H1 (cell line): Measurements from ENCODE around the gene LPP. TPM values are rescaled to one million over a fixed set of nuclear protein-coding genes. Genes with fewer than 3 reads are reported as not detected.
A peak's percentile ranks its signal among the peaks of the same experiment; 100 is the strongest.

Source experiments
- BACH1 ChIP-seq: IDR thresholded peaks from 2 replicates; pipeline ENCODE4 v1.6.1; 2012; ENCODE audit warnings: low read length, improper control_type of control experiment
- BRCA1 ChIP-seq: IDR thresholded peaks from 2 replicates; pipeline ENCODE4 v1.6.1; 2012; ENCODE audit warnings: low read depth, low read length, improper control_type of control experiment
- CBX8 ChIP-seq: fragments of 300-800, 300-1000 bp; sonication (generic); IDR thresholded peaks from 2 replicates; pipeline ENCODE4 v1.7.1; 2016; ENCODE audit warnings: low read depth, low read length, borderline replicate concordance
- CEBPB ChIP-seq: IDR thresholded peaks from 2 replicates; pipeline ENCODE4 v1.6.1; 2012; ENCODE audit warnings: low read depth, low read length
- CHD7 ChIP-seq: fragments of 300-600 bp; sonication (generic); IDR thresholded peaks from 2 replicates; pipeline ENCODE4 v1.7.1; 2012; ENCODE audit warnings: low read length, moderate library complexity, mild to moderate bottlenecking, inconsistent platforms; ENCODE audit not compliant: insufficient replicate concordance
- EGR1 ChIP-seq: IDR thresholded peaks from 2 replicates; pipeline ENCODE4 v1.6.1; 2011; ENCODE audit warnings: low read depth, low read length, borderline replicate concordance
- KDM4A ChIP-seq: IDR thresholded peaks from one replicate; pipeline ENCODE4 v1.7.1; 2012; ENCODE audit warnings: low read depth, mild to moderate bottlenecking, moderate library complexity, low read length, inconsistent platforms; ENCODE audit not compliant: severe bottlenecking
- MAFK ChIP-seq: IDR thresholded peaks from 2 replicates; pipeline ENCODE4 v1.6.1; 2012; ENCODE audit warnings: low read depth, mild to moderate bottlenecking, improper control_type of control experiment, low read length
- NRF1 ChIP-seq: IDR thresholded peaks from 2 replicates; pipeline ENCODE4 v1.6.1; 2011; ENCODE audit warnings: mild to moderate bottlenecking, low read depth, low read length, improper control_type of control experiment
- SP2 ChIP-seq: IDR thresholded peaks from 2 replicates; pipeline ENCODE4 v1.6.1; 2012; ENCODE audit warnings: mild to moderate bottlenecking, low read length, inconsistent platforms
- SP4 ChIP-seq: IDR thresholded peaks from 2 replicates; pipeline ENCODE4 v1.6.1; 2012; ENCODE audit warnings: low read length, inconsistent platforms
- TEAD4 ChIP-seq: IDR thresholded peaks from 2 replicates; pipeline ENCODE4 v1.6.1; 2012; ENCODE audit warnings: low read depth, low read length, inconsistent platforms, mixed read lengths
- ZNF274 ChIP-seq: IDR thresholded peaks from 2 replicates; pipeline ENCODE4 v1.7.0; 2012; ENCODE audit warnings: low read length, borderline replicate concordance; ENCODE audit errors: extremely low read depth
- polyA plus RNA-seq, 7 experiments: library from polyadenylated mRNA; depleted of rRNA in 3 of 7; stranded (reverse) in 5 of 7; unstranded in 2 of 7; fragments of >200 nt in 5 of 7; fragments of 200-250 nt in 2 of 7; gene quantifications; 1 replicate in 5 of 7; 2 replicates in 1 of 7; 4 replicates in 1 of 7; pipeline versions ENCODE4 v1.2.1 to v1.2.3, GENCODE V29; 2011 to 2013; ENCODE audit warnings: missing spikeins in 2 of 7, mixed read lengths in 2 of 7
- total RNA-seq: library from RNA; stranded (reverse); fragmentation: NEBNext Ultra II Directional; extraction: Animal tissue kit (Norgen Biotek cat#: 25700); gene quantifications from 2 replicates; pipeline ENCODE4 v1.2.1, GENCODE V29; 2021

Gene LPP
- total and polyA plus RNA-seq, 2 of the 8 experiments (the other 6 are each of a cell fraction or from before 2014, with no cell fraction given): 10.0 to 53.3 TPM

DNA sequence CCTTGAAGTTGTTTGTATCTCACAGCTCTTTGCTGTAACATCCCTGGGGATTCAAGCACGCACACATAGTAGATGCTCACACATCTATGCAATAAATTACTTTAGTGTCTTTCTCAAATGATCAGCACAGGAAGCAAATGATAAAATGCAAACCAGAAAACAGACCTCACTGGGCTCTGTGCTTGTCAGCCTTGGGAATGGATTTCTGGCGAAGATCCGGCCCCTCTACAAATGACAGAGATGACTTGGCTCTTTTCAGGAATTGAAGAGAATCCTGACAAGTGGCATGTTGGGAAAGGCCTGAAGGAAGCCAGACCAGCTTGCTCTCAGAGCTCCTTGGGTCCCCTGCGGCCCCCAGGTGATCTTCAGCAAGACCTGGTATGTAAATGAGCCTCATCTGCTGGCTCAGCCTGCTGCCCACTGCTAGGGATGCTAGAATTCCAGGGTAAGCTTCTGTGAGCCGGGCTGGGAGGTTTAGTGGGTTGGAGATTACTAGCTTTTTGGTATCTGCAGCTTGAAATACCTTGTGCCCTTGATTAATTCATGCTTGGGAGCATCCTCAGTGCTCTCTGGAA lies 54.1 kb downstream of the LPP start (continued):
- TF ChIP-seq CHD7 (no peak), CBX8 (no peak), SP4 (no peak), BRCA1 (no peak), CEBPB (no peak), BACH1 (peak; percentile 69), ZNF274 (no peak), SP2 (no peak), MAFK (peak; percentile 24; the same call in 1 of the 2 replicates), TEAD4 (peak; percentile 77; the same call in 1 of the 2 replicates), EGR1 (no peak), KDM4A (no peak), NRF1 (no peak)
